Measurements from ENCODE around the gene SNAP29. TPM values are rescaled to one million over a fixed set of nuclear protein-coding genes. Genes with fewer than 3 reads are reported as not detected.
"Not testable (repeated sequence)": the region's sequence is repeated elsewhere in the genome, so short reads cannot be mapped to it uniquely, and the experiment has no call there.

The SNAP29 gene
- total and polyA plus RNA-seq, 8 donors: 8.8 to 24.0 (median 15.6) TPM

- DNase-seq: no peak
- no peak overlapping the region for H3K4me3 ChIP-seq
- TF ChIP-seq EP300 (IDR thresholded peaks at IDR 0.05): no peak
- no peak overlapping the region for H3K27ac ChIP-seq
- intact Hi-C loops (cut with DNase I; ENCODE audit: low total_unique reads): no loop called here
- H3K27me3 ChIP-seq: no peaks in the 10 kb centered on the region
- 96 to 100% (median 98%) methylated on average over 5 of the region's 5 CpGs for WGBS, 5 donors
- H3K4me1 ChIP-seq: no peaks in the 10 kb centered on the region
- H3K36me3 ChIP-seq: peaks cover 28 to 94% (median 82%) of the 10 kb centered on the region in 4 donors
- no peaks in the 10 kb centered on the region for H3K9me3 ChIP-seq
Measured at GRCh38 chr22:20822240-20822639, 36.6 kb upstream of the SNAP29 start.

GRCh38 chr22:20823264-20823663 lies 35.5 kb upstream of the SNAP29 start:
- DNase-seq: no peak
- Histone ChIP-seq H3K27me3 (no peaks in the 10 kb centered on the region), H3K36me3 (peaks cover 32 to 93% (median 80%) of the 10 kb centered on the region in 4 donors), H3K4me1 (no peaks in the 10 kb centered on the region), H3K27ac (no peak overlapping the region), H3K4me3 (no peak overlapping the region), H3K9me3 (no peaks in the 10 kb centered on the region)
- intact Hi-C loops (cut with DNase I; ENCODE audit: low total_unique reads): no loop called here
- TF ChIP-seq POLR2A (IDR thresholded peaks at IDR 0.05): no peak
- no peak for TF ChIP-seq EP300 (IDR thresholded peaks at IDR 0.05)
- no peak for TF ChIP-seq CTCF (IDR thresholded peaks at IDR 0.05)
- no peak for TF ChIP-seq POLR2AphosphoS5 (IDR thresholded peaks at IDR 0.05)
- 93 to 100% (median 100%) methylated on average over 1 of the region's 1 CpG for WGBS, 5 donors

GRCh38 chr22:20825216-20825615 lies 33.6 kb upstream of the SNAP29 start:
- H3K4me3 ChIP-seq; DNase-seq; H3K27me3 ChIP-seq; H3K4me1 ChIP-seq; H3K27ac ChIP-seq; intact Hi-C loops (cut with DNase I; ENCODE audit: low total_unique reads); H3K9me3 ChIP-seq: not testable (repeated sequence)
- 94 to 99% (median 97%) methylated on average over 4 of the region's 4 CpGs for WGBS, 5 donors
- H3K36me3 ChIP-seq: peaks cover 20 to 87% (median 74%) of the 10 kb centered on the region in 4 donors

GRCh38 chr22:20825624-20826023 lies 33.2 kb upstream of the SNAP29 start:
- WGBS, 5 donors: 90 to 95% (median 94%) methylated on average over 6 of the region's 6 CpGs
- TF ChIP-seq POLR2AphosphoS5 (IDR thresholded peaks at IDR 0.05) (no peak), CTCF (IDR thresholded peaks at IDR 0.05) (no peak), EP300 (IDR thresholded peaks at IDR 0.05) (no peak), POLR2A (IDR thresholded peaks at IDR 0.05) (no peak)
- H3K4me3 ChIP-seq: no peak overlapping the region
- H3K27me3 ChIP-seq: no peaks in the 10 kb centered on the region
- no peaks in the 10 kb centered on the region for H3K4me1 ChIP-seq
- intact Hi-C loops (cut with DNase I; ENCODE audit: low total_unique reads): no loop called here
- DNase-seq: no peak
- H3K36me3 ChIP-seq: peaks cover 17 to 87% (median 74%) of the 10 kb centered on the region in 4 donors
- no peaks in the 10 kb centered on the region for H3K9me3 ChIP-seq
- no peak overlapping the region for H3K27ac ChIP-seq

GRCh38 chr22:20826373-20827152 lies 32.2 kb upstream of the SNAP29 start:
- H3K4me3 ChIP-seq; H3K27me3 ChIP-seq; H3K27ac ChIP-seq; DNase-seq; intact Hi-C loops (cut with DNase I; ENCODE audit: low total_unique reads); H3K9me3 ChIP-seq; H3K4me1 ChIP-seq: not testable (repeated sequence)
- 74 to 83% (median 78%) methylated on average over 5 of the region's 5 CpGs for WGBS, 5 donors
- peaks cover 18 to 87% (median 74%) of the 10 kb centered on the region in 4 donors for H3K36me3 ChIP-seq

- H3K36me3 ChIP-seq: peaks cover 31 to 88% (median 73%) of the 10 kb centered on the region in 4 donors
- 77 to 88% (median 79%) methylated on average over 3 of the region's 3 CpGs for whole genome bisulfite sequencing, 5 donors
Measured at GRCh38 chr22:20829491-20830134, 29.2 kb upstream of the SNAP29 start.

More at GRCh38 chr22:20829491-20830134, 29.2 kb upstream of the SNAP29 start:
- DNase-seq: no peak
- Histone ChIP-seq H3K9me3 (no peaks in the 10 kb centered on the region), H3K4me1 (no peaks in the 10 kb centered on the region), H3K4me3 (no peak overlapping the region), H3K27ac (no peak overlapping the region), H3K27me3 (no peaks in the 10 kb centered on the region)
- intact Hi-C loops (cut with DNase I; ENCODE audit: low total_unique reads): no loop called here
- TF ChIP-seq POLR2AphosphoS5 (IDR thresholded peaks at IDR 0.05) (no peak), EP300 (IDR thresholded peaks at IDR 0.05) (no peak), POLR2A (IDR thresholded peaks at IDR 0.05) (no peak), CTCF (IDR thresholded peaks at IDR 0.05) (no peak)

All from stomach (tissue), 9 donors.